Dedifferentiated amniotic fluid mesenchymal stem cell (primary cell): ENCODE data around the gene DAGLA.
"Not testable (repeated sequence)": the region's sequence is repeated elsewhere in the genome, so short reads cannot be mapped to it uniquely, and the experiment has no call there.

ENCODE experiments used
- DNase-seq: peaks from one replicate; pipeline ENCODE4 v3.0.0-alpha.2; 2016; ENCODE audit errors: extremely low spot score

Gene DAGLA

GRCh38 chr11:61660997-61661396 is 19.2 kb upstream of the DAGLA start:
- not testable (repeated sequence) for DNase-seq

GRCh38 chr11:61666684-61667297 is 13.4 kb upstream of the DAGLA start:
- DNase-seq, result no peak

- DNase-seq, result no peak
Observed at GRCh38 chr11:61667684-61668305, 12.4 kb upstream of the DAGLA start.

GRCh38 chr11:61669417-61669816 is 10.8 kb upstream of the DAGLA start:
- no peak for DNase-seq

GRCh38 chr11:61670626-61671025 is 9.6 kb upstream of the DAGLA start:
- DNase-seq, result no peak

- no peak for DNase-seq
Observed at GRCh38 chr11:61671527-61671926, 8.7 kb upstream of the DAGLA start.

GRCh38 chr11:61673946-61674467 is 6.2 kb upstream of the DAGLA start:
- DNase-seq, result not testable (repeated sequence)

- DNase-seq, result no peak
Observed at GRCh38 chr11:61675826-61676225, 4.4 kb upstream of the DAGLA start.

- DNase-seq, result no peak
Observed at GRCh38 chr11:61679296-61679695, 895 bp upstream of the DAGLA start.

GRCh38 chr11:61680622-61681221 is 531 bp downstream of the DAGLA start:
- DNase-seq, result no peak

GRCh38 chr11:61682093-61682732 is 2.0 kb downstream of the DAGLA start:
- no peak for DNase-seq

GRCh38 chr11:61682906-61683675 is 2.9 kb downstream of the DAGLA start:
- no peak for DNase-seq

- no peak for DNase-seq
Observed at GRCh38 chr11:61683961-61684869, 4.0 kb downstream of the DAGLA start.

GRCh38 chr11:61684870-61685616 is 4.9 kb downstream of the DAGLA start:
- DNase-seq, result no peak

- no peak for DNase-seq
Observed at GRCh38 chr11:61685617-61685967, 5.4 kb downstream of the DAGLA start.

- no peak for DNase-seq
Observed at GRCh38 chr11:61686066-61686465, 5.9 kb downstream of the DAGLA start.

GRCh38 chr11:61686469-61686868 is 6.3 kb downstream of the DAGLA start:
- DNase-seq, result no peak

- DNase-seq, result no peak
Observed at GRCh38 chr11:61687420-61687819, 7.2 kb downstream of the DAGLA start.

- DNase-seq, result no peak
Observed at GRCh38 chr11:61688365-61689163, 8.4 kb downstream of the DAGLA start.

- no peak for DNase-seq
Observed at GRCh38 chr11:61689164-61689496, 8.9 kb downstream of the DAGLA start.
